Gastrocnemius medialis (tissue), 4 donors: ENCODE measurements around the gene HMCES. TPM values are rescaled to one million over a fixed set of nuclear protein-coding genes. Genes with fewer than 3 reads are reported as not detected.
A peak's percentile ranks its signal among the peaks of the same experiment; 100 is the strongest.

Experiments used
- ATAC-seq, 2 donors: fragments of 150-250 bp; one replicate each; pipeline ENCODE4 v1.9.1; 2016
- DNase-seq, 2 donors: peaks; one replicate each; pipeline ENCODE4 v3.0.0-alpha.2; 2019
- H3K27ac ChIP-seq, 4 donors: fragments of 200-600 bp; sonication (generic); 1 replicate in 1 of 4; 2 replicates in 3 of 4; pipeline ENCODE4 v1.5.1; 2016 to 2018; ENCODE audit warnings: mild to moderate bottlenecking in 2 of 4, moderate library complexity in 1 of 4
- H3K27me3 ChIP-seq, 3 donors: fragments of 200-600 bp; sonication (generic) in 2 of 3; 1 replicate in 1 of 3; 2 replicates in 2 of 3; pipeline versions ENCODE4 v1.5.1 to v1.6.0; 2016 to 2019; ENCODE audit warnings: mild to moderate bottlenecking in 1 of 3, moderate library complexity in 1 of 3
- H3K36me3 ChIP-seq, 2 donors: fragments of 200-600 bp; sonication (generic) in 1 of 2; one replicate each; pipeline ENCODE4 v1.5.1; 2017 to 2018
- H3K4me1 ChIP-seq, 2 donors: fragments of 200-600 bp; sonication (generic) in 1 of 2; one replicate each; pipeline ENCODE4 v1.5.1; 2016 to 2017; ENCODE audit warnings: mild to moderate bottlenecking in 2 of 2
- H3K4me3 ChIP-seq, 4 donors: fragments of 200-600 bp; sonication (generic) in 3 of 4; 1 replicate in 1 of 4; 2 replicates in 3 of 4; pipeline ENCODE4 v1.5.1; 2016 to 2019; ENCODE audit warnings: mild to moderate bottlenecking in 2 of 4
- H3K9me3 ChIP-seq, 3 donors: fragments of 200-600 bp; sonication (generic) in 2 of 3; 1 replicate in 1 of 3; 2 replicates in 2 of 3; pipeline ENCODE4 v1.5.1; 2016 to 2019
- POLR2A ChIP-seq, 2 donors: fragments of 450-650 bp; IDR thresholded peaks; one replicate each; pipeline ENCODE4 v1.6.1; 2017; ENCODE audit warnings: antibody characterized with exemption in 2 of 2, mild to moderate bottlenecking in 2 of 2, moderate library complexity in 2 of 2
- in situ Hi-C, 4 donors: fragments of 200-750 bp; cut with MboI; loops; one replicate each; pipeline versions ENCODE4 v1.15.0 to v1.8.0; 2017; ENCODE audit warnings: low sequenced_read_pairs in 4 of 4
- intact Hi-C: fragments of 100-400 bp; cut with DNase I; formaldehyde crosslinking; loops from one replicate; pipeline ENCODE4 v1.15.1; 2023; ENCODE audit warnings: low total_unique reads
- total RNA-seq, 4 donors: library from RNA; depleted of rRNA; stranded (reverse); fragments of >200 nt; gene quantifications; one replicate each; pipeline versions ENCODE4 v1.1.0 to v1.2.3, GENCODE V29; 2016
- TF ChIP-seq, protein P1 (sequence below), 5 experiments: fragments of 450-650 bp in 3 of 5; fragments of 200-600 bp in 2 of 5; sonication (generic) in 2 of 5; IDR thresholded peaks in 4 of 5; conservative IDR thresholded peaks in 1 of 5; 1 replicate in 4 of 5; 2 replicates in 1 of 5; pipeline ENCODE4 v1.5.1; 2016 to 2019; ENCODE audit warnings: antibody characterized with exemption in 5 of 5, mild to moderate bottlenecking in 3 of 5, moderate library complexity in 3 of 5

HMCES gene
- total RNA-seq, 4 donors from 2014 or later = 24.7 to 35.2 (median 29.5) TPM

DNA sequence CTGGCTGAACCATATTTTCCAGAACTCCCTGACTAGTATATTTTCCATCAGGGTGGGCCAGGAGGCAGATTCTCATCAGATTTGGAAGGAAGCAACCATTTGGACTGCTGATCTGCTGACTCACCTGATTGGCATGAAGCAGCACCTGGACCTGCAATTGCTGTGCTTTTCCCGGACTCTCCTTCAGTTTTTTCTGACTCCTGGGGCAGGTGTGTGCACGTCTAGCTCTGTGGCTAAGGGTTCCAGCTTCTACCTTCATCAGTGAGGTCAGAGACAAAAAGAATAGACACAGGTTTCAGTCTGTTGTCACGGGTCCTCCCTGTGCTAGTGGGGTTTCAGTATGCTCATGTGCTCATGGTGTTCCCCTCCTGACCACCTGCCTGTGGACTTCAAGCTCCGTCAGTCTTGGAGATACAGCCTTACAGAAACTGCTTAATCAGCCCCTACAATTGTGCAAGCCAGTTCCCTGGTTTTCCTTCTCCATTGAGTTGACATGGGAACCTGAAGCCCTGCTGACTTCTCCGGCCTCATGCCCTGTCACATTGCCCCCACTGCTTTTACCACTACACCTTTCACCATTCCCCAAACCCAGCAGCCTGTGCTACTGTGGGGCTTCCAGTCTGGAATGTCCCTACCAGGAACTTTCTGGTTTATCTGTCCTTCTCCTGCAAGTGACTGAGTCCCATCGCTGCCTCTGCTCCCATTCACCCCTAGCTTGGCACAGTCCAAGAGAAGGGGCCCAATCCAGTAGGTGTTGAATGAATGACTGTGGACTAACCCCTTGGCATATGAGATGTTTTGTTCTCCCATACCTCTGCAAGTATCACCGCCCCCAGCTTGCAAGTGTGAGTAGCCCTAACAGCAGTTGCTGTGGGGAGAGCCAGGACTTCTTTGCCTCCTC, 31.7 kb downstream of the HMCES start:
- H3K4me1 ChIP-seq = peaks cover 13 to 14% of the 10 kb centered on the region in 2 donors
- DNase-seq (no peak), ATAC-seq (no peak)
- H3K4me3 ChIP-seq = no peak overlapping the region
- peaks cover 0 to 3% of the 10 kb centered on the region in 2 donors for H3K36me3 ChIP-seq
- in situ Hi-C loops = loop anchor here in 1 of 4 donors (5.0 kb wide), 1 partner anchor 38 kb away; no protein-coding TSS in a partner anchor
- H3K9me3 ChIP-seq = no peaks in the 10 kb centered on the region
- intact Hi-C loops = no loop called here
- no peaks in the 10 kb centered on the region for H3K27me3 ChIP-seq
- no peak overlapping the region for H3K27ac ChIP-seq
- no peak for TF ChIP-seq POLR2A (IDR thresholded peaks at IDR 0.05)
- TF ChIP-seq, protein P1, sequence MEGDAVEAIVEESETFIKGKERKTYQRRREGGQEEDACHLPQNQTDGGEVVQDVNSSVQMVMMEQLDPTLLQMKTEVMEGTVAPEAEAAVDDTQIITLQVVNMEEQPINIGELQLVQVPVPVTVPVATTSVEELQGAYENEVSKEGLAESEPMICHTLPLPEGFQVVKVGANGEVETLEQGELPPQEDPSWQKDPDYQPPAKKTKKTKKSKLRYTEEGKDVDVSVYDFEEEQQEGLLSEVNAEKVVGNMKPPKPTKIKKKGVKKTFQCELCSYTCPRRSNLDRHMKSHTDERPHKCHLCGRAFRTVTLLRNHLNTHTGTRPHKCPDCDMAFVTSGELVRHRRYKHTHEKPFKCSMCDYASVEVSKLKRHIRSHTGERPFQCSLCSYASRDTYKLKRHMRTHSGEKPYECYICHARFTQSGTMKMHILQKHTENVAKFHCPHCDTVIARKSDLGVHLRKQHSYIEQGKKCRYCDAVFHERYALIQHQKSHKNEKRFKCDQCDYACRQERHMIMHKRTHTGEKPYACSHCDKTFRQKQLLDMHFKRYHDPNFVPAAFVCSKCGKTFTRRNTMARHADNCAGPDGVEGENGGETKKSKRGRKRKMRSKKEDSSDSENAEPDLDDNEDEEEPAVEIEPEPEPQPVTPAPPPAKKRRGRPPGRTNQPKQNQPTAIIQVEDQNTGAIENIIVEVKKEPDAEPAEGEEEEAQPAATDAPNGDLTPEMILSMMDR (IDR thresholded peaks at IDR 0.05 in 4 of 5, conservative IDR thresholded peaks at IDR 0.05 in 1 of 5) = no peak

DNA sequence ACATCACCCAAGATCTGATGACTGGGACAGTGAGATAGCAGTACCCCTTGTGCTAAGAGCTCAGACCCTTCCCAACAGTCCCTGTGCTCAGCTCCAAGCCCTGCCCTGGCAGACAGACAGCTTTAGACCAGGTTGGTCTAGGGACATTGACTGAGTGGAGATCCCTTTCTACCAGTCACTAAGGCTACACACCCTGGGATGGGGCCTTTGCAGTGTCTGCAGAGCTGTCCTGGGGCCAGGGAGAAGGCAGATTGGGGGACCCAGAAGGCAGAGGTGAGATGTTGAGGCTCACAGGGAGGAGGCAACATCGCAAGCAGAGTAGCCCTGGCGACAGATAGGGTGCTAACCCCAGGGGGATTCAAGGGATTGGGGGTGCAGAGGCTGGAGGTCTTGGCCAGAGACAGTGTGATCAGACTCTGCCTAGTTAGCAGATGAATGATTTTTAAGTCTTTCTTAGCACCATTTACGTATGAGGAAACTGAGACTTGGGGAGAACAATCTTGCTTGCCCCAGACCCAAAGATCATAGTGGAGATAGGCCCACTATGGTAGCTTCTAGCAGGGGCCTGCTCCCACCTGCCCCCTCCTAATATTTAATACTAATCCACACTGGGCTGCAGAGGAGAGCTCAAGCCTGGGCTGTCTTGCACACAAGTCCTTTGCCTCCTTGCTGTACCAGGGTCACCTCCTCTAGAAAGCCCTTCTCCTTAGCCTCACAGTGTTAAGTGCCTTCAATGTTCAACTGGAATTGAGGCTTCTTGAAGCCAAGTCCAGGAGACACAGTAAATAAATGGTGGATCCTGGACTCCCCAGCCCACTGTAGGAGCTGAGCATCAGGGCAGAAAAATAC, 32.6 kb downstream of the HMCES start:
- Histone ChIP-seq H3K9me3 (no peaks in the 10 kb centered on the region), H3K27ac (peak overlapping the region in 1 of 4 donors; percentile 31), H3K4me1 (peaks cover 13 to 14% of the 10 kb centered on the region in 2 donors), H3K27me3 (no peaks in the 10 kb centered on the region), H3K4me3 (no peak overlapping the region), H3K36me3 (no peaks in the 10 kb centered on the region)
- in situ Hi-C loops (loop anchor here in 1 of 4 donors (5.0 kb wide), 1 partner anchor 39 kb away; no protein-coding TSS in a partner anchor), intact Hi-C loops (no loop called here)
- DNase-seq (no peak), ATAC-seq (no peak)
- TF ChIP-seq, protein P1 (IDR thresholded peaks at IDR 0.05 in 4 of 5, conservative IDR thresholded peaks at IDR 0.05 in 1 of 5) = no peak
- TF ChIP-seq POLR2A (IDR thresholded peaks at IDR 0.05) = no peak

DNA sequence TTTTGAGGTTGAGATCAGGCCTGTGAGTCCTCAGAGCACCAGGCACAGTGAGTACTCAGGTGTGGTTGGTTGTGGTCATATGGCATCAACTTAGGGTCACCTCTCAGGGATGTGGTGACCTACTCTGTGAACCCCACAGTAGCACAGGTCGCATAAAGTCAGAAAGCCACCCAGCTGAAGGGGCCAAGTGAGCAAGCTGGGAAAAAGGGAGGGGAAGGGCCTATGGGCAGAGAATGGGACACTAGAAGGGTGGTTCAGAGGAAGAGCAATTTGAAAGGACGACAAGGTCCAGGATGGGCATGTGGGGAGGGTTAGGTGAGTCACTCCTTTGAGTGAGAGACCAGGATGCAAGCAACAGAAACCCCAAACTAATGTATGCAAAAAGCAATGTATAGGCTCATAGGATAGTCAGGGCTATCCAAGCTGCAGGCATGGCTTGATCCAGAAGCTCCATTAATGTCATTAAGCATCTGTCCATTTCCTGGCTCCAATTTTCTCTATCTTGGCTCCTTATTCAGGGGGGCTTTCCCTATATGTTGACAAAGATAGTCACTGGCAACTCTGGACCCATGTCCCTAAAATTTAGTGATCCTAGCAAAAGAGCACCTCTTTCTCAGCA, 33.5 kb downstream of the HMCES start:
- Histone ChIP-seq H3K4me1 (peaks cover 16 to 21% of the 10 kb centered on the region in 2 donors), H3K36me3 (no peaks in the 10 kb centered on the region), H3K27ac (peak overlapping the region in 1 of 4 donors; percentile 98), H3K9me3 (no peaks in the 10 kb centered on the region), H3K27me3 (no peaks in the 10 kb centered on the region), H3K4me3 (no peak overlapping the region)
- TF ChIP-seq POLR2A (IDR thresholded peaks at IDR 0.05) = no peak
- TF ChIP-seq, protein P1 (IDR thresholded peaks at IDR 0.05 in 4 of 5, conservative IDR thresholded peaks at IDR 0.05 in 1 of 5) = no peak
- no peak for DNase-seq
- no peak for ATAC-seq
- intact Hi-C loops = no loop called here
- in situ Hi-C loops = loop anchor here in 1 of 4 donors (5.0 kb wide), 1 partner anchor 40 kb away; no protein-coding TSS in a partner anchor

DNA sequence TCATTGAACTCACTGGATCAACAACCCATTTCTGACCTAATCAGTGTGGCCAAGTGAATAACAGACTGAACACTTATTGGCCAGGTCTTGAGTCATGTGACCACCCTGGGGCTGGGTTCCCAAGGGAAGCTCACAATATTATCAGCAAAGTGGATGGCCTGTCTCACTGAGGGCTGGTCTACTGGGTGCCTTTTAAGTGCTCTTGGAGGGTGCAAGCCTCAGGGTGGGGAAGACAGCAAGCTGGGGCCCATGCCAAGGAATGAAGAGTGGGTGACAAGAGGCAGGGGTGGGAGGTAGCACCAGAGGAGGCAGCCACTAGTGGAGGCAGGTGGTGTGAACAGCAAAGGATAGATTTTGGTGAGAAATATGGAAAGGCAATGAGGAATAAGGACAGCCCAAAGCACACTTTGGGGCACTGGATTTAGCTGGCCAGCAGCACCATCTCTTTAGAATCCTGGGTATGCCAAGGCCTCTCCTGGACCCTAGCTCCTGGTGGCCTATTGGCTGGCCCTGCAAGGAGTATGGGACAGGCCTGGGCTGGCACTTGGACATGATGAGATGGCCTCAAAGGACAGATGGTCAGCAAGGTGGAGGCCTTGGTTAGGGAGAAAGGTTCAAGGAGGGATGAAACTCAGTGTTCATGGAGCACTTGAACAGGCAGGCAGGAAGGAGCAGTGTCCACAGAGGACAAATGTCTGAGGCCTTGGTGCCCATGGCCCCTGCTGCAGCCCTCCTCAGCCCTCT, 34.2 kb downstream of the HMCES start:
- no peak for TF ChIP-seq POLR2A (IDR thresholded peaks at IDR 0.05)
- TF ChIP-seq, protein P1 (IDR thresholded peaks at IDR 0.05 in 4 of 5, conservative IDR thresholded peaks at IDR 0.05 in 1 of 5) = no peak
- Histone ChIP-seq H3K4me3 (no peak overlapping the region), H3K27ac (peak overlapping the region; percentile 96 to 99 (median 98)), H3K9me3 (no peaks in the 10 kb centered on the region), H3K36me3 (no peaks in the 10 kb centered on the region), H3K4me1 (peaks cover 18 to 25% of the 10 kb centered on the region in 2 donors), H3K27me3 (no peaks in the 10 kb centered on the region)
- in situ Hi-C loops = loop anchor here in 1 of 4 donors (5.0 kb wide), 1 partner anchor 41 kb away; no protein-coding TSS in a partner anchor
- intact Hi-C loops = no loop called here
- ATAC-seq = no peak
- no peak for DNase-seq
